IPS-NIHi11 (cell line): ENCODE measurements around the gene PRKG1.

Experiments
- DNase-seq: peaks from one replicate; pipeline ENCODE4 v3.0.0; 2012; ENCODE audit warnings: mixed read lengths, low spot score

The PRKG1 gene

DNA sequence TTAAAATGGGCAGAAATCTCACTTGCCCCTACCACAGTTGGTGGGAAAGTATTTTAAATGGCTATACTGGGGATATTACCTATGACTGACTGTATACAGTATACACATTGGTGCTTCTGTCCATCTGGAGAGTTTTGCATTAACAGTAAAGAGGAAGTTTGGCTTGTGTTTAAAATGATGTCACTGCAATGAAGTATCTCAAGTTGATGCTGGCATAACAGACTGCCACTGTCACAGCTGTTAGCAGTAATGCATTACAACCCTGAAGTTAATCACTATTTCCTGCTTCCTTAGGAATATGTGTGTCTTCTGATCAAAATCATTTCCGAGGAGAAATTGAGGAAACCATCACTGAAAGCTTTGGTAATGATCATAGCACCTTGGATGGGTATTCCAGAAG is 1241.7 kb downstream of the PRKG1 start:
- DNase-seq, result no peak

DNA sequence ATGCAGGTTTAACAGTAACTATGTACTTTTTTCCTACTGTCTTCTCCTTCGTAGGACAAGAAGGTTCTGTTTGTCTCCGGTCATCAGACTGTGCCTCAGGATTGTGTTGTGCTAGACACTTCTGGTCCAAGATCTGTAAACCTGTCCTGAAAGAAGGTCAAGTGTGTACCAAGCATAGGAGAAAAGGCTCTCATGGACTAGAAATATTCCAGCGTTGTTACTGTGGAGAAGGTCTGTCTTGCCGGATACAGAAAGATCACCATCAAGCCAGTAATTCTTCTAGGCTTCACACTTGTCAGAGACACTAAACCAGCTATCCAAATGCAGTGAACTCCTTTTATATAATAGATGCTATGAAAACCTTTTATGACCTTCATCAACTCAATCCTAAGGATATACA is 1242.2 kb downstream of the PRKG1 start:
- no peak for DNase-seq

DNA sequence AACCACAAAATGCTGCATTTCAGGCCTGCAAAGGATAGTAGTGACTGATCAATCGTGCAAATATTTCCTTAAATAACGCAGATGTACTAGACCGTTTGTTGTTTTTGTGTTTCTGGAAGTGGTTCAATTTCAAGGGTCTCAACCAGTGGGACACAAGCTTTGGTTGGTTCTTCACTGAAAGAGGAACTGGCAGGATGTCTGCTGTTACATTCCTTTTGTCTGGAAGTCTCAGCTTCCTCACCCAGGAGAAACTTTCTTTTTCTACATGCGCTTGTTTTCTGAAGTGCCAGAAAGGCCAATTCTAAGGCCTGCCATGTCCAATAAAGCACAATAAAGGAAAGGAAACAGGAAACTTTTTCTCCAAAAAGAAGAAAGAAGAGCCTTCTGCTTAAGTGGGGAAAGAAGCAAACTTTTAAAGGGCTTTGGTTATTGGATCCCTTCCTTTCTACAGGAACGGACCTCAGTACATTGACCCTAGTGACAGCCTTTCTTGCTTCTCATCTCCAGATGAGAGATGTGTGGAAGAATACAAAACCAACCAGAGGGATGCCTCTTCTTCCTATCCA is 1243.9 kb downstream of the PRKG1 start:
- no peak for DNase-seq

DNA sequence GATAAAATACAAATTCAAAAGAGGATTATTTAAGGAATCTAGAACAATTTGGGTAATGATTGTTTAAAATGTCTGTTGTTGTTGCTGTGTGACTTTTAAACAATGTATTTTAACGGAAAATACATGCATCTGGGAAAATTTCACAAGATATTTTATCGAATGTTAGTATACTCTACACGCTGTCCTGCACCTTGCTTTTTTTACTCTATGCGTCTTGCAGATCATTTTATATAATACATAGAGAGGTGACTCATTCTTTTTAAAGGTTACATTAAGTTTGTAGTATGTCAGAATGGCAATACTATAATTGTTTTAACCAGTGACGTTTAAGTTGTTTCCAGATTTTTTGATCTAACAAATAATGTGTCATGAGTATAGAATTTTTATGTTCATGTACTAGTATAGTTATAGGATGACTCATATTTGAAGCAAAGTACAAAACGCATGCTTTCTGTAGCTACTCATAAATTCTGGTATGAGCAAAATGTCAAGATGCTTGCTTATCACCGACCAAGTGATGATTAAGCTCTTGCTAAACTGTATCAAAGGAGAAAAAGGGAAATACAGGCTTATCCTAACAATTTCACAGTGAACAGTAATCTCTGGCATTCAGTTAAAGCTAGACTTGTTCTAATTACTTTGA is 1244.7 kb downstream of the PRKG1 start:
- no peak for DNase-seq

DNA sequence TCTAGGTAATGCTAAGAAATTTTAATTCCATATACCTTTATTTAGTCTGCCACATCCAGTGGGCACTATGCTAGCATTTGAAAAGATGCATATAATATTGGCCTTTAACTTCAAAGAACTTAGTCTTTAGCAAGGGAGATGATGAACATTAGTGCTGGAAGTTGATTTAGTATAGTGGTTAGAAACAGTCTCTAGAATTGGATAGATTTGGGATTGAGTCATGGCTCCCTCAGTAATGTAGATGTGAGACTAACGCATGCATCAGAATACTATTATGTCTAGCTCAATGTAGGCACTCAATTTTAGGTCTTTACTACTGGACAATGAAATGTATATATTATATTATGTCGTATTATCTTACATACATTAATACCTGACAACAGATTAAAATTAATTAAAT is 1245.6 kb downstream of the PRKG1 start:
- no peak for DNase-seq

DNA sequence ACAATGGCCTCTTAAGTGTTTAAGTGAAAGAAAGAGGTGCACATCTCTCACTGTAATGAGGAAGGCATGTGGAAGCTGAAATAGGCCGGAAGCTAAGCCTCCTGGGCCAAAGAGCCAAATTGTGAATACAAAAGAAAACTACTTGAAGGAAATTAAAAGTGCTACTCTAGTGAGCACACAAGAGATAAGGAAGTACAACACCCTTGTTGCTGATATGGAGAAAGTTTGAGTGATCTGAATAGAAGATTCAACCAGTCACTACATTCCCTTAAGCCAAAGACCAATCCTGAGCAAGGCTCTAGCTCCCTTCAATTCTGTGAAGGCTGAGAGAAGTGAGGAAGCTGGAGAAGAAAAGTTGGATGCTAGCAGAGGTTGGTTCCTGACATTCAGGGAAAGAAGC is 1248.0 kb downstream of the PRKG1 start:
- DNase-seq, result no peak

DNA sequence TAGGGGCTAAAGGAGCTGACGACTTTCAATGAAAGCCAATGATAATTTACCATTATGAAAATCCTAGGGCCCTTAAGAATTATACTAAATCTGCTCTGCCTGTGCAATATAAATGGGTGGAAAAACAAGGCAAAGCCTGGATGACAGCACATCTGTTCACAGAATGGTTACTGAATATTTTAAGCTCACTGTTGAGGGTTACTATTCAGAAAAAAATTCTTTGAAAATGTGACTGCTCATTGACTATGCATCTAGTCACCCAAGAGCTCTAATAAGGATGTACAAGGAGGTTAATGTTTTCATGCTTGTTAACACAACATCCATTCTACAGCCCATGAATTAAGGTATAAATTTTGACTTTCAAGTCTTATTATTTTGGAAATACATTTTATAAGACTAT is 1248.6 kb downstream of the PRKG1 start:
- DNase-seq, result no peak

DNA sequence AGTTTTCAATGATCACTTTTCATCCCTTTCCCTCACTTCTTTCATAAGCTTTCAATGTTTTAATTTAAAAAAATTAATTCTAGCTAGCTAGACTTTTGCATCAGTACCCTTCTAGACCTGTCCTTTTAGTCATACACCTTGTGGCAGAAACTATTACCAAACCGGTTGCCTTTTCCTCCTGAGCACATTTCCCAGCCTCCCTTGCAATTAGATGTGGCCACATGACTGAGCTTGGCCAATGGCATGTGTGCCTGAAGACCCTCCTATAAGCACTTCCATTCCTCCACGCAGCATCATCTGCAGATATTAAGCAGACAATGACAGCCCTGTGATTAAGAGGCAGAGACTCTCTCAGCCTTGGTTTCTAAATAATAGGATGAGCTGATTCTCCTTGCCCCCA is 1252.1 kb downstream of the PRKG1 start:
- DNase-seq, result no peak

DNA sequence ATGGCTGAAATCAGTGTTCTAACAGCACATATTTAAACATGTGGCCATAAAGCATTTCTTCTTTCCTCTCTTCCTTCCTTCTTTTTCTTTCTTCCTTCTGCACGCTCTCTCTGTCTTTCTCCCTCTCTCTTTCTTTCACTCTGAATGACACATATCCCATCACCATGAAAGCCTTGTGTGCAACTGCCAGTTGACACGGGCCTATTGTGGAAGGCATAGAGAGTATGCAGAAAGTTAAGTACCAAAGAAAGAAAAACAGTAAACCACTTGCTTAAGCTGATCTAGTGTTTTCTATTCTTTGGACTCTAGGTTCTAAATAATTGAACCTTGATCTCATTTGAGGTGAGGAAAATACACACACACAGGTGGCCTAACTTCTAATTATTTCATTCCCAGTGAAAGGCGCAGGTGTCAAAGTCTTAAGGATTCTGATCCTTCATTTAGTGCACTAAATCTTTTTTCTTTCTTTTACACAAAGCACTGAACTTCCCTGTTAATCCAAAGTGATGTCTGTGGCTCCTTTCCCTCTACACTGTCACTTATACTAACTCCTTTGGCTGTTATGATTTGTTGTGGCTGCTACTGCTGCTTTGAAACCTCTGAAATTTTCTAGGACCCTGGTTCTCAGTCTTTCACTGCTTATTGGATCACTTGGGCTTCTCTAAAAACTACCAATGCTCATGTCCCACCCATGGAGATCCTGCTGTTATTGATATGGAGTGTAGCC is 1257.5 kb downstream of the PRKG1 start:
- no peak for DNase-seq

DNA sequence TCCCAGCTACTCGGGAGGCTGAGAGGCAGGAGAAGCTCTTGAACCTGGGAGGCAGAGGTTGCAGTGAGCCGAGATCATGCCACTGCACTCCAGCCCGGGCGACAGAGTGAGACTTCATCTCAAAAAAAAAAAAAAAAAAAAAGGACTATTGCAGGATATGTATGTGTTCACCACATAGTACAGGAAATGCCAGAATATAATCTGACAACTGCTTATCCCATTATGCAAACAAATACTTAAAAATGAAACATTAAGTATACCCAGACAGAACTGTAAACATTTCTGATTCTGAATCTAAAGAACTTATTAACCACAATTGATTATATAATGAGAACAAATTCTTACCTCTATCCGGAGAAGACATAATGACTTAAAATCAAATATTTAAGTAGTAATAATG is 1258.5 kb downstream of the PRKG1 start:
- no peak for DNase-seq

DNA sequence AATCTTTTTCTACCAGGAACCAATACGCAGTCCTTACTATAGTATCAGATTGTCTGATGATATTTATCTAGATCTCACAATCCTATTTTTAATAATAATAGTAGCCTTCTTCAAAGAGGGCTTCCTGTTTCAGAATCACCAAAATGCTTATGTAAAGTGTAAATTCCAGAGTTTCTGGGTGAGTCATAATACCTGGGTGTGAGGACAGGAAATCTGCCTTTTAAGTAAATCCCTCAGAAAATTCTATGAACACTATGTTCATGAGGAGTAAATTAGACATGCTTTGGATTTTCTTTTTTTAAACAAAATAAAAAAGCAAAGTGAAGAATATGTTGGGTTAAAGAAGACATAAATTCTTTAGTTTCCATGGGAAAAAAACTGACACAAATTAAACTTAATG is 1260.3 kb downstream of the PRKG1 start:
- no peak for DNase-seq

DNA sequence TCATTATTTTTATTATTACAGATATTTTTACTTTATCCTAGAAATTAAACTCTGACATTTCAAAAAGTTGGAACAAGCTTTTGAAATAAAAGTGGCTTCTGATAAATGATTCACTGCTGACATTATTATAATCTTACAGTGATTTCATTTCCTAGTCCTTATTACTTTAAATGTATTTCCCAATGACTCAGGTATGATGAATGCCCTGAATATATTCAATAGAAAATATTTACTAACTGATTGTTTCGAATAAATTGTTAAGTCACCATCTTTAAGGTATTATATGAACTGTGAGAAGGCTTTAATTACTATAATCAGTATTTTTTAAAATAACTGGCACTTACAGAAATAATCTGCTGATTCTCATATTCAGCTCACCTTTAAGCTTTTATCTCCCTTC is 1261.4 kb downstream of the PRKG1 start:
- DNase-seq, result no peak

DNA sequence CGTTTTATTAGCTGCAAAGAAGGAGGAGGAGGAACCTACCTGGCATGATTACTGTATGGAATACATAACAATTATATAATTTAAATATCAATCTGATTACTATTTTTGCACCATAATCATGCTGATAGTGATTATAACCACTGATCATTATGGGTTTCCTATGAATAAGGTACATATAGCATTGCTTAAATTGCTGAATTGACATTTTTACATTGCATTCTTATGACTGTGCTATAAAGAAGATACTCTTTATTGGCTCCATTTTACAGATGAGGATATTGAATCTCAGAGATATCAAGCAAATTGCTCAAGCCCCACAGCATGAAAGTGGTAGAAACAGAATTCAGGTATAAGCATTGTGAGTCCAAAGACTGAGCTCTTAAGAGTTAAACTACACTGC is 1262.9 kb downstream of the PRKG1 start:
- no peak for DNase-seq

DNA sequence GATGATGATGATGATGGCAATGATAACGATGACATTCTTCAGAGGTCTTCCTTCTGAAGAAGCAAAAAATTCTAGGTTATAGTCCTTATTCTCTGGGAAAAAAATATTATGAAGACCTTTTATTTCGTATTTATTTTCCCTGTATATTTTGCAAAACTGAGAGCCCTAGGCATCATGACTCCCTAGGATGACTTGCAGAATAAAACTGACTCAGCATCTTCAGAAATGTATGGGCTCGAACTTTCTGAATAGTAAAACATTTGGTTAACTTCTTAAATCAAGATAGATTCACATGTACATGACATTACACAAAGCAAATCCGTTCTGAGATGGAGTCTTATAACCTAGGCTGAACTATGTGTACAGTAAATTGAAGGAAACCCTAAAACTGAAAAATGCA is 1269.2 kb downstream of the PRKG1 start:
- no peak for DNase-seq

DNA sequence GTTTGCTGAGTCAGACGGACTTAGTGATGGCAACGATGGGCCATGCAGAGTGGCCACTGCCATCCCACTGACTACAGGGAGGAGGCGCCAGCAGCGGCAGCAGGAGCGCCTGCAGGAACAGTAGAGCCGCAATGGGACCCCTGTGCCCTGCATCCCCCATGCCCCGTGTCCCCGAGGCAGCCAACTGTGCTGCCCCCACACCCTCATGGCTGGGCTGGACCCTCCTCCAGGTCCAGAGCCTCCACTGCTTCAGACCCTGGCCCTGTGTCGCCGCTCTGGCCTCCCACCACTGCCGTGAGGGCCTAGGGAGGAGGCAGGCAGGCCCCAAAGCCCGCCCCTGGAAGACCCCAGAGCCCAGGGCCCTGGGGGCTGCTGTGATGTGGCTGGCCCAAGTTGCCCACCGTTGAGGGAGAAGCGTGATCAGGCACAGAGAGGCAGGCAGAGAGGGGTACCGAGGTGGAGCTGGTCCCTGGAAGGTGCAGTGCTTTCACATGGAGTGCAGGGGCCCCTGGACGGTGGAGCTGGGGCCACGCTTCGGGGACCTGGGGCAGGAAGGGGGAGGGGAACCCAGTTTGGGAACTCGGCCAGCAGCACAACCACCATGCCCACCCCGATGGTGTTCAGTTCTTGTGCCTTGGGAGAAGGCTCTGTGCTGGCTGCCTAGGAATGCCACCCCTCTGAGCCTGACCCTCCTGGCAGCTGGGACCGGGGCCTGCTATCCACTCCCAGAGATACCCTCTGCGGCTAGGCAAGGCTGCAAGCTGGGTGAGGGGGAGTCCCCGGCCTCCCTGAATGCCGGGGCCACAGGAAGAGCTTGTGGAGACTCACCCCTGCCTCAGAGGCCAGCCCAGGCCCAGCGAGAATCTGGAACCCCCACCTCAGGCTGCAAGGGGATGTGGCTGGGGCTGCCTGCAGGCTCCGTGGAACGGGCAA is 1272.4 kb downstream of the PRKG1 start:
- DNase-seq, result no peak

DNA sequence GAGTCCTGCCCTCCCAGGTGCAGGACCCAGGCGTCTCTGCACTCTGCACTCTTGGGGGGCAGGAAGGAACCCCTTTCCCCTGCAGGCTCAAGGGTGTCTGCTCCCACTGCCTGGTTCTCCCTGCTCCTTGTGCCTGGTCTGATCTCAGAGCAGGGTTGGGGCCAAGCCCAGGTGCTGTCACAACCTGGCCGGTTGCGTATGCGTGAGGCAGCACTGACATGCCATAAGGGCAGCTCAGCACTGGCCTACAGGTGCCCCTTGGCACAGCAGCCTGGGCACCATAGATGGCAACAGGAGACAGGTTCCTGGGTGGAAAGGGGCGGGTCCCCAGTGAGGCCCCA is 1273.0 kb downstream of the PRKG1 start:
- DNase-seq, result no peak
